Vagina (tissue), 2 donors: ENCODE results near the gene TMSB10.

Experiments
- CTCF ChIP-seq, 3 experiments: fragments of 450-650 bp in 2 of 3; fragments of 200-600 bp in 1 of 3; sonication (generic) in 1 of 3; IDR thresholded peaks; one replicate each; pipeline ENCODE4 v1.5.1; 2017 to 2019; ENCODE audit warnings: antibody characterized with exemption in 3 of 3, mild to moderate bottlenecking in 2 of 3, moderate library complexity in 2 of 3
- POLR2A ChIP-seq, 2 donors: fragments of 450-650 bp; IDR thresholded peaks; one replicate each; pipeline ENCODE4 v1.6.1; 2017; ENCODE audit warnings: antibody characterized with exemption in 2 of 2, mild to moderate bottlenecking in 2 of 2, moderate library complexity in 2 of 2
- POLR2AphosphoS5 ChIP-seq, 2 donors: sonication (generic); formaldehyde crosslinking; IDR thresholded peaks; one replicate each; pipeline ENCODE4 v1.9.0; 2017; ENCODE audit warnings: antibody characterized with exemption in 2 of 2, mild to moderate bottlenecking in 2 of 2, low read depth in 1 of 2; ENCODE audit not compliant: insufficient read depth in 1 of 2

- TF ChIP-seq POLR2A (IDR thresholded peaks at IDR 0.05) (no peak), CTCF (IDR thresholded peaks at IDR 0.05) (no peak), POLR2AphosphoS5 (IDR thresholded peaks at IDR 0.05; ENCODE audit: insufficient read depth in 1 of 2, low read depth in 1 of 2) (peak; percentile 39 to 46)
Observed at GRCh38 chr2:84906900-84907714, 1.7 kb downstream of the TMSB10 start.
